H9 (cell line): ENCODE results near the gene DNM1. TPM values are rescaled to one million over a fixed set of nuclear protein-coding genes. Genes with fewer than 3 reads are reported as not detected.

Experiments used
- DNase-seq: peaks from one replicate; pipeline ENCODE4 v3.0.0-alpha.2; 2017
- H2AFZ ChIP-seq: one replicate; pipeline ENCODE4 v1.6.1; 2013; ENCODE audit warnings: mild to moderate bottlenecking, low read length, control low read depth, moderate library complexity
- H2AK5ac ChIP-seq: 2 replicates; pipeline ENCODE4 v1.6.1; 2013; ENCODE audit warnings: low read length, control low read depth, mixed read lengths; ENCODE audit not compliant: insufficient read length
- H2BK120ac ChIP-seq: one replicate; pipeline ENCODE4 v1.6.1; 2013; ENCODE audit warnings: low read depth, mild to moderate bottlenecking, low read length, control low read depth, inconsistent platforms; ENCODE audit not compliant: poor library complexity, severe bottlenecking
- H2BK12ac ChIP-seq: 2 replicates; pipeline ENCODE4 v1.6.1; 2013; ENCODE audit warnings: low read length, control low read depth, mixed read lengths, low read depth; ENCODE audit not compliant: insufficient read length
- H2BK15ac ChIP-seq: 2 replicates; pipeline ENCODE4 v1.6.1; 2013; ENCODE audit warnings: low read depth, low read length, control low read depth
- H2BK20ac ChIP-seq: one replicate; pipeline ENCODE4 v1.6.1; 2013; ENCODE audit warnings: low read depth, mild to moderate bottlenecking, low read length, control low read depth, inconsistent platforms; ENCODE audit not compliant: poor library complexity, severe bottlenecking
- H2BK5ac ChIP-seq: 2 replicates; pipeline ENCODE4 v1.6.1; 2013; ENCODE audit warnings: low read length, control low read depth, mixed read lengths; ENCODE audit not compliant: insufficient read length
- H3K14ac ChIP-seq: 2 replicates; pipeline ENCODE4 v1.6.1; 2013; ENCODE audit warnings: low read length, control low read depth; ENCODE audit not compliant: insufficient read depth
- H3K18ac ChIP-seq: 2 replicates; pipeline ENCODE4 v1.6.1; 2013; ENCODE audit warnings: low read depth, mild to moderate bottlenecking, mixed read lengths, low read length, control low read depth; ENCODE audit not compliant: insufficient read length
- H3K23ac ChIP-seq: 2 replicates; pipeline ENCODE4 v1.6.1; 2013; ENCODE audit warnings: low read length, control low read depth, mixed read lengths, low read depth; ENCODE audit not compliant: insufficient read length
- H3K23me2 ChIP-seq: 2 replicates; pipeline ENCODE4 v1.6.1; 2013; ENCODE audit warnings: low read depth, mild to moderate bottlenecking, mixed read lengths, low read length, control low read depth; ENCODE audit not compliant: insufficient read length, poor library complexity, severe bottlenecking
- H3K27ac ChIP-seq: 2 replicates; pipeline ENCODE4 v1.5.1; 2013; ENCODE audit warnings: low read length, control low read depth, mixed read lengths, low read depth; ENCODE audit not compliant: insufficient read length
- H3K27me3 ChIP-seq: 2 replicates; pipeline ENCODE4 v1.6.1; 2013; ENCODE audit warnings: low read length, control low read depth, inconsistent platforms; ENCODE audit not compliant: insufficient read depth
- H3K4ac ChIP-seq: 2 replicates; pipeline ENCODE4 v1.6.1; 2013; ENCODE audit warnings: low read depth, mild to moderate bottlenecking, control low read depth, inconsistent platforms, low read length, moderate library complexity
- H3K4me1 ChIP-seq: 2 replicates; pipeline ENCODE4 v1.6.1; 2013; ENCODE audit warnings: low read length, control low read depth, inconsistent platforms; ENCODE audit not compliant: insufficient read depth
- H3K4me2 ChIP-seq: 2 replicates; pipeline ENCODE4 v1.6.1; 2013; ENCODE audit warnings: low read length, control low read depth, mixed read lengths; ENCODE audit not compliant: insufficient read length, insufficient read depth
- H3K56ac ChIP-seq: 2 replicates; pipeline ENCODE4 v1.6.1; 2013; ENCODE audit warnings: low read depth, mild to moderate bottlenecking, mixed read lengths, low read length, control low read depth; ENCODE audit not compliant: insufficient read length
- H3K79me1 ChIP-seq: 2 replicates; pipeline ENCODE4 v1.6.1; 2013; ENCODE audit warnings: low read depth, mild to moderate bottlenecking, moderate library complexity, low read length, control low read depth, inconsistent platforms; ENCODE audit not compliant: insufficient read depth, poor library complexity, severe bottlenecking
- H3K79me2 ChIP-seq: 2 replicates; pipeline ENCODE4 v1.6.1; 2013; ENCODE audit warnings: low read length, control low read depth, inconsistent platforms; ENCODE audit not compliant: insufficient read depth
- H3K9ac ChIP-seq: 2 replicates; pipeline ENCODE4 v1.6.1; 2013; ENCODE audit warnings: low read length, control low read depth, mixed read lengths; ENCODE audit not compliant: insufficient read length; ENCODE audit errors: extremely low read depth
- H3K9me3 ChIP-seq: one replicate; pipeline ENCODE4 v1.6.1; 2013; ENCODE audit warnings: low read depth, low read length, inconsistent platforms; ENCODE audit not compliant: control insufficient read depth
- H3T11ph ChIP-seq: one replicate; pipeline ENCODE4 v1.6.1; 2013; ENCODE audit warnings: mild to moderate bottlenecking, low read length, control low read depth, inconsistent platforms
- H4K20me1 ChIP-seq: one replicate; pipeline ENCODE4 v1.6.1; 2013; ENCODE audit not compliant: control insufficient read depth, insufficient read length, insufficient read depth
- H4K5ac ChIP-seq: 2 replicates; pipeline ENCODE4 v1.6.1; 2013; ENCODE audit warnings: low read depth, mild to moderate bottlenecking, mixed read lengths, low read length, control low read depth; ENCODE audit not compliant: insufficient read length
- H4K8ac ChIP-seq: replicated peaks from 2 replicates; pipeline ENCODE4 v1.6.1; 2013; ENCODE audit warnings: low read length, control low read depth, mixed read lengths, low read depth; ENCODE audit not compliant: insufficient read length
- H4K91ac ChIP-seq: 2 replicates; pipeline ENCODE4 v1.6.1; 2013; ENCODE audit warnings: low read depth, mild to moderate bottlenecking, moderate library complexity, mixed read lengths, low read length, control low read depth; ENCODE audit not compliant: insufficient read length
- H3K27ac Mint-ChIP-seq, 3 experiments: 2 replicates in 2 of 3; 3 replicates in 1 of 3; pipeline ENCODE4 v1.8.0; 2020 to 2021; ENCODE audit warnings: mixed read lengths in 3 of 3, mild to moderate bottlenecking in 1 of 3, moderate library complexity in 1 of 3
- H3K27me3 Mint-ChIP-seq: 2 replicates; pipeline ENCODE4 v1.8.0; 2021; ENCODE audit warnings: low read depth, mild to moderate bottlenecking, moderate library complexity, mixed read lengths
- H3K36me3 Mint-ChIP-seq, 3 experiments: 2 replicates in 2 of 3; 3 replicates in 1 of 3; pipeline ENCODE4 v1.8.0; 2020 to 2021; ENCODE audit warnings: low read depth in 3 of 3, mixed read lengths in 3 of 3; ENCODE audit not compliant: insufficient read depth in 1 of 3
- H3K4me1 Mint-ChIP-seq, 2 experiments: 2 replicates each; pipeline ENCODE4 v1.8.0; 2020; ENCODE audit warnings: mixed read lengths in 2 of 2
- H3K4me3 Mint-ChIP-seq, 2 experiments: 2 replicates in 1 of 2; 3 replicates in 1 of 2; pipeline ENCODE4 v1.8.0; 2020 to 2021; ENCODE audit warnings: mild to moderate bottlenecking in 2 of 2, mixed read lengths in 2 of 2, moderate library complexity in 1 of 2
- H3K9me3 Mint-ChIP-seq, 2 experiments: 2 replicates in 1 of 2; 3 replicates in 1 of 2; pipeline ENCODE4 v1.8.0; 2020; ENCODE audit warnings: mild to moderate bottlenecking in 2 of 2, mixed read lengths in 2 of 2, moderate library complexity in 1 of 2
- CTCF ChIP-seq: fragments of 200-600 bp; sonication (generic); conservative IDR thresholded peaks from 3 replicates; pipeline ENCODE4 v1.8.0; 2021; ENCODE audit warnings: antibody characterized with exemption, mild to moderate bottlenecking
- WGBS: extraction: QIAGEN DNeasy Blood & Tissue Kit; methylation state at CpG from one replicate; pipeline ENCODE4 v1.1.7; 2013; ENCODE audit warnings: missing lambda C conversion rate, low lambda C conversion rate, mixed read lengths; ENCODE audit not compliant: insufficient read length; ENCODE audit errors: extremely low coverage; 5-methylcytosine and 5-hydroxymethylcytosine counted together
- total RNA-seq: library from RNA; stranded (reverse); gene quantifications from 2 replicates; pipeline ENCODE4 v1.2.1, GENCODE V29; 2021

Gene DNM1
- total RNA-seq, 1 experiment from 2014 or later = 58.0 TPM

- WGBS = no CpG with 5 or more reads among the region's 13 CpGs
Observed at GRCh38 chr9:128222880-128223670, 19.9 kb downstream of the DNM1 start.

More at GRCh38 chr9:128222880-128223670, 19.9 kb downstream of the DNM1 start:
- H3K9me3 ChIP-seq = no peaks in the 10 kb centered on the region
- peaks cover 3% of the 10 kb centered on the region for H3K23me2 ChIP-seq
- H3T11ph ChIP-seq = no peak overlapping the region
- no peaks in the 10 kb centered on the region; the same call in 1 of the 2 replicates for H3K27me3 Mint-ChIP-seq
- H3K9me3 Mint-ChIP-seq = no peaks in the 10 kb centered on the region
- no peak overlapping the region for H3K4me3 Mint-ChIP-seq
- H2BK15ac ChIP-seq = no peak overlapping the region
- no peak overlapping the region for H2BK120ac ChIP-seq
- no peak overlapping the region for H3K23ac ChIP-seq
- no peak overlapping the region for H2BK12ac ChIP-seq
- H3K27ac Mint-ChIP-seq = 0 out of 7 replicates have a peak overlapping the region, but pooled peaks of 1 of the 3 experiments have one; percentile 15
- H3K9ac ChIP-seq = no peak overlapping the region
- no peak overlapping the region for H3K56ac ChIP-seq
- H2BK5ac ChIP-seq = no peak overlapping the region
- H3K4me1 Mint-ChIP-seq = peaks cover 7 to 9% of the 10 kb centered on the region in 2 experiments
- H3K4ac ChIP-seq = no peak overlapping the region
- H4K8ac ChIP-seq = no peak overlapping the region
- H4K20me1 ChIP-seq = peaks cover 4% of the 10 kb centered on the region
- H3K4me2 ChIP-seq = no peak overlapping the region
- peaks cover 14 to 44% (median 37%) of the 10 kb centered on the region in 3 experiments for H3K36me3 Mint-ChIP-seq
- no peaks in the 10 kb centered on the region for H3K79me1 ChIP-seq
- no peak overlapping the region for H4K91ac ChIP-seq
- no peak overlapping the region for H3K14ac ChIP-seq
- no peak overlapping the region for H2AK5ac ChIP-seq
- H2BK20ac ChIP-seq = no peak overlapping the region
- no peaks in the 10 kb centered on the region for H3K27me3 ChIP-seq
- H3K27ac ChIP-seq = no peak overlapping the region
- no peak overlapping the region for H2AFZ ChIP-seq
- no peak overlapping the region for H4K5ac ChIP-seq
- no peaks in the 10 kb centered on the region for H3K4me1 ChIP-seq
- no peak overlapping the region for H3K18ac ChIP-seq
- TF ChIP-seq CTCF = no peak
- no peak for DNase-seq
- H3K79me2 ChIP-seq = no peaks in the 10 kb centered on the region
